K562 (cell line): ENCODE data around the gene SIM2. TPM values are rescaled to one million over a fixed set of nuclear protein-coding genes. Genes with fewer than 3 reads are reported as not detected.

Experiments used
- ATAC-seq: fragments of 200-7000 bp; cut with Tn5 transposase; 3 replicates; pipeline ENCODE4 v1.9.1; 2020; ENCODE audit warnings: moderate library complexity
- BruUV-seq: library from RNA; stranded (reverse); fragments of 400-500 nt; replicated peaks from 2 replicates; lab custom pipeline; 2021; lab: Mats Ljungman, UMichigan
- CTCF ChIA-PET: fragments of 300-600 bp; formaldehyde crosslinking; extraction: SDS; loops from one replicate; lab custom pipeline; 2021; ENCODE audit warnings: low intra/inter-chr PET ratio; lab: Yijun Ruan, JAX
- POLR2A ChIA-PET: fragments of 300-600, 350-650 bp; sonication (Branson Sonifier 250); formaldehyde crosslinking; extraction: SDS; loops from one replicate; lab custom pipeline; 2021; ENCODE audit warnings: antibody characterized with exemption, inconsistent platforms; lab: Yijun Ruan, JAX
- DNase-seq, 4 experiments: peaks; one replicate each; pipeline versions ENCODE4 v3.0.0 to v3.0.0-alpha.2; 2011 to 2018; ENCODE audit warnings: low spot score in 3 of 4, mixed read lengths in 3 of 4; ENCODE audit errors: extremely low read depth in 1 of 4
- FAIRE-seq: peaks from 2 replicates; lab custom pipeline; 2011; peaks lifted over from hg19 to GRCh38; lab: Jason Lieb, UNC
- H2AFZ ChIP-seq: 2 replicates; pipeline ENCODE4 v1.6.0; 2011; ENCODE audit warnings: low read depth, low read length, control low read depth, inconsistent platforms
- H3K27ac ChIP-seq: fragments of 200-600 bp; 3 replicates; pipeline ENCODE4 v1.8.0; 2011; ENCODE audit warnings: low read depth, mild to moderate bottlenecking, control low read depth, inconsistent platforms, low read length, moderate library complexity, mixed read lengths; ENCODE audit errors: extremely low read depth
- H3K27me3 ChIP-seq, 2 experiments: fragments of 300-600 bp in 1 of 2; 2 replicates in 1 of 2; 3 replicates in 1 of 2; pipeline versions ENCODE4 v1.6.0 to v1.8.0; 2011; ENCODE audit warnings: inconsistent platforms in 2 of 2, low read length in 2 of 2, mild to moderate bottlenecking in 1 of 2, mixed read lengths in 1 of 2, moderate library complexity in 1 of 2; ENCODE audit not compliant: control insufficient read depth in 2 of 2, insufficient read depth in 2 of 2
- H3K36me3 ChIP-seq: fragments of 300-600 bp; 3 replicates; pipeline ENCODE4 v1.8.0; 2011; ENCODE audit warnings: mild to moderate bottlenecking, low read length, inconsistent platforms; ENCODE audit not compliant: control insufficient read depth, insufficient read depth
- H3K4me1 ChIP-seq, 2 experiments: fragments of 200-600 bp in 1 of 2; replicated peaks in 1 of 2; 2 replicates in 1 of 2; 3 replicates in 1 of 2; pipeline versions ENCODE4 v1.5.1 to v1.8.0; 2011; ENCODE audit warnings: inconsistent platforms in 2 of 2, low read length in 2 of 2, mild to moderate bottlenecking in 1 of 2, mixed read lengths in 1 of 2, moderate library complexity in 1 of 2; ENCODE audit not compliant: control insufficient read depth in 2 of 2, insufficient read depth in 2 of 2
- H3K4me2 ChIP-seq: 2 replicates; pipeline ENCODE4 v1.6.1; 2011; ENCODE audit warnings: low read length, control low read depth, inconsistent platforms, mixed read lengths; ENCODE audit not compliant: insufficient read depth
- H3K4me3 ChIP-seq: fragments of 200-600 bp; sonication (generic), shearing (Covaris generic); 2 replicates; pipeline ENCODE4 v1.5.1; 2016; ENCODE audit warnings: control low read depth, inconsistent platforms
- H3K79me2 ChIP-seq: fragments of 200-600 bp; 3 replicates; pipeline ENCODE4 v1.8.0; 2011; ENCODE audit warnings: low read length, inconsistent platforms; ENCODE audit not compliant: control insufficient read depth, insufficient read depth
- H3K9ac ChIP-seq, 2 experiments: 2 replicates each; pipeline versions ENCODE4 v1.6.0 to v1.6.1; 2011; ENCODE audit warnings: low read depth in 2 of 2, low read length in 2 of 2, control low read depth in 1 of 2, inconsistent platforms in 1 of 2, mild to moderate bottlenecking in 1 of 2, mixed read lengths in 1 of 2; ENCODE audit not compliant: insufficient read depth in 1 of 2
- H3K9me1 ChIP-seq: one replicate; pipeline ENCODE4 v1.6.0; 2011; ENCODE audit warnings: inconsistent platforms, mild to moderate bottlenecking, low read length, moderate library complexity; ENCODE audit not compliant: control insufficient read depth, insufficient read depth
- H3K9me3 ChIP-seq: replicated peaks from 2 replicates; pipeline ENCODE4 v1.5.1; 2011; ENCODE audit warnings: low read depth, low read length, inconsistent platforms; ENCODE audit not compliant: control insufficient read depth, insufficient read depth
- H4K20me1 ChIP-seq: replicated peaks from 2 replicates; pipeline ENCODE4 v1.6.1; 2011; ENCODE audit warnings: low read length, inconsistent platforms, mixed read lengths; ENCODE audit not compliant: control insufficient read depth, insufficient read depth
- DMBX1 ChIP-seq: fragments of 250-450 bp; sonication (Bioruptor Pico); IDR thresholded peaks from 2 replicates; pipeline ENCODE4 v1.8.0; 2022; ENCODE audit warnings: inconsistent platforms, mild to moderate bottlenecking, moderate library complexity, borderline replicate concordance
- EHMT2 ChIP-seq: fragments of 450-650 bp; IDR thresholded peaks from 2 replicates; pipeline ENCODE4 v1.6.1; 2018; ENCODE audit warnings: antibody characterized with exemption
- GABPB2 ChIP-seq: fragments of 250-450 bp; sonication (Bioruptor Pico); conservative IDR thresholded peaks from 2 replicates; pipeline ENCODE4 v1.5.1; 2021; ENCODE audit warnings: mild to moderate bottlenecking
- KLF6 ChIP-seq: fragments of 250-450 bp; sonication (Bioruptor Pico); IDR thresholded peaks from 2 replicates; pipeline ENCODE4 v1.4.0; 2020; ENCODE audit warnings: mild to moderate bottlenecking, moderate library complexity, borderline replicate concordance
- SIX5 ChIP-seq, 2 experiments: IDR thresholded peaks; 2 replicates each; pipeline ENCODE4 v1.6.1; 2011; ENCODE audit warnings: low read length in 2 of 2, borderline replicate concordance in 1 of 2, low read depth in 1 of 2, mild to moderate bottlenecking in 1 of 2, moderate library complexity in 1 of 2; ENCODE audit not compliant: insufficient read depth in 1 of 2
- TEAD1 ChIP-seq, 2 experiments: fragments of 450-650 bp in 1 of 2; sonication (generic) in 1 of 2; formaldehyde crosslinking; IDR thresholded peaks; 2 replicates each; pipeline versions ENCODE4 v1.4.0 to v1.8.0; 2020 to 2022; ENCODE audit warnings: mild to moderate bottlenecking in 2 of 2, missing genetic modification reagents in 1 of 2
- TFAM ChIP-seq: fragments of 250-450 bp; sonication (Bioruptor Pico); conservative IDR thresholded peaks from 2 replicates; pipeline ENCODE4 v1.5.0; 2021; ENCODE audit warnings: mild to moderate bottlenecking, moderate library complexity
- ZNF239 ChIP-seq: fragments of 250-450 bp; sonication (Bioruptor Pico); IDR thresholded peaks from 2 replicates; pipeline ENCODE4 v1.4.0; 2020; ENCODE audit warnings: mild to moderate bottlenecking
- ZNF384 ChIP-seq: IDR thresholded peaks from 2 replicates; pipeline ENCODE4 v1.6.1; 2012; ENCODE audit warnings: low read depth, low read length, improper control_type of control experiment
- ZNF830 ChIP-seq: fragments of 250-450 bp; sonication (Bioruptor Pico); IDR thresholded peaks from 2 replicates; pipeline ENCODE4 v1.5.0; 2021; ENCODE audit warnings: mild to moderate bottlenecking
- WGBS: fragments of 100-300 bp; shearing (Covaris generic); methylation state at CpG from one replicate; pipeline ENCODE4 v1.1.6; 2016; ENCODE audit warnings: low coverage, mixed read lengths; ENCODE audit not compliant: insufficient coverage; ENCODE audit errors: missing lambda C conversion rate; 5-methylcytosine and 5-hydroxymethylcytosine counted together
- in situ Hi-C: fragments of 300-500 bp; cut with MboI; formaldehyde crosslinking; loops from 4 replicates; pipeline ENCODE4 v1.15.0; 2018; ENCODE audit warnings: inconsistent platforms, mixed read lengths
- intact Hi-C: fragments of 100-400 bp; cut with micrococcal nuclease; formaldehyde crosslinking; loops from 2 replicates; pipeline ENCODE4 v1.14.2; 2022
- polyA plus RNA-seq, 8 experiments: library from polyadenylated mRNA; depleted of rRNA in 4 of 8; stranded (reverse) in 5 of 8; unstranded in 3 of 8; fragments of >200 nt; fragmentation: Nextera tagmentation in 2 of 8; fragmentation: Illumina TruSeq in 1 of 8; extraction: Ambion mirVana in 2 of 8; extraction: Trizol in 1 of 8; gene quantifications; 2 replicates each; pipeline versions ENCODE4 v1.2.1 to v1.2.3, GENCODE V29; 2011 to 2014; ENCODE audit warnings: inconsistent platforms in 1 of 8, missing spikeins in 1 of 8
- total RNA-seq, 7 experiments: library from RNA; depleted of rRNA in 6 of 7; stranded (reverse); fragments of >200 nt in 6 of 7; fragmentation: Illumina TruSeq in 2 of 7; extraction: Trizol in 2 of 7; gene quantifications; 2 replicates each; pipeline versions ENCODE4 v1.2.1 to v1.2.3, GENCODE V29; 2011 to 2021; ENCODE audit warnings: low replicate concordance in 1 of 7
- TF ChIP-seq, protein P1 (sequence below): sonication (generic); formaldehyde crosslinking; IDR thresholded peaks from 2 replicates; pipeline ENCODE4 v1.8.1; 2022; ENCODE audit warnings: missing genetic modification reagents
- TF ChIP-seq, protein P2 (sequence below): sonication (generic); formaldehyde crosslinking; IDR thresholded peaks from 2 replicates; pipeline ENCODE4 v1.8.0; 2023; ENCODE audit warnings: mild to moderate bottlenecking, missing genetic modification reagents
- TF ChIP-seq, protein P3 (sequence below), 3 experiments: IDR thresholded peaks in 2 of 3; conservative IDR thresholded peaks in 1 of 3; 2 replicates each; pipeline ENCODE4 v1.5.1; 2011 to 2012; ENCODE audit warnings: low read length in 3 of 3, mild to moderate bottlenecking in 3 of 3, control low read depth in 2 of 3, improper control_type of control experiment in 1 of 3, inconsistent platforms in 1 of 3, low read depth in 1 of 3, mixed read lengths in 1 of 3, moderate library complexity in 1 of 3; ENCODE audit not compliant: insufficient read depth in 2 of 3
- TF ChIP-seq, protein P4 (sequence below): fragments of 200-800 bp; sonication (Bioruptor generic); IDR thresholded peaks from 2 replicates; pipeline ENCODE4 v1.6.1; 2017; ENCODE audit warnings: missing genetic modification characterization, missing compliant biosample characterization

Gene SIM2
- total and polyA plus RNA-seq, 9 of the 15 experiments (the other 6 are each of a cell fraction or from before 2014, with no cell fraction given), result 0.07 to 0.11 (median 0.08) TPM; not detected in 6

DNA sequence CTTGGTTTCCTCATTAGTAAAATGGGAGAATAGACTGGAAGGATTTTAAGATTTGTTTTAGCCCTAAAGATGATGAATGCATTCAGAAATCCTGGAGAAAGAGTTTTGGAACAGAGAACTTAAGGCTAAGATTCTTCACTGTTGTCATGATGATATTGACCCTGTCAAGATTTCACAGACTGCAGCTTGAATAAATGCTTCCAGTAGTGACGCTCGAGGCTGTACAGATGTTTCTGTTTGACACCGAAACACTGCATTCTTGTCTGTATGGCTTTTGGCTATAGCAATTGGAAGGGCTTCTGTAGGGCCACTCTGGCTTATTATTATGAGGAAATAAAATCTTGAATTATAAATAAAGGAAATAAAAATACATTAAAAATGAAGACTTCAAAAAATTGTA is 25.7 kb downstream of the SIM2 start:
- no peak for FAIRE-seq
- in situ Hi-C loops, result no loop called here
- Histone ChIP-seq H3K27ac (no peak overlapping the region), H3K9me3 (no peaks in the 10 kb centered on the region), H3K9me1 (no peaks in the 10 kb centered on the region), H3K36me3 (no peaks in the 10 kb centered on the region), H3K4me3 (no peak overlapping the region), H3K27me3 (peaks cover 60 to 74% of the 10 kb centered on the region in 2 experiments), H3K9ac (no peak overlapping the region), H3K79me2 (no peaks in the 10 kb centered on the region), H3K4me2 (no peak overlapping the region), H2AFZ (no peak overlapping the region), H4K20me1 (0 out of 2 replicates have a peak, but pooled peaks cover 3% of the 10 kb centered on the region), H3K4me1 (peaks cover 0 to 4% of the 10 kb centered on the region in 2 experiments; a peak in 2 of 5 replicates)
- no peak for DNase-seq
- ATAC-seq, result no peak
- CTCF ChIA-PET, result no interaction called here
- intact Hi-C loops, result no loop called here
- POLR2A ChIA-PET, result interaction anchor here (1.0 kb wide), 1 partner anchor 9 kb away, joined by 3 read pairs; no protein-coding TSS in a partner anchor
- WGBS, result 0% methylated on average over 3 of the region's 3 CpGs
- no TSS peak for BruUV-seq
- TF ChIP-seq SIX5 (IDR thresholded peaks at IDR 0.05; ENCODE audit: borderline replicate concordance in 1 of 2, insufficient read depth in 1 of 2, low read depth in 1 of 2, low read length in 2 of 2) (no peak), ZNF239 (no peak), DMBX1 (CRISPR knock-in tag) (no peak), TFAM (CRISPR knock-in tag) (no peak), EHMT2 (no peak), ZNF830 (CRISPR knock-in tag) (no peak), GABPB2 (CRISPR knock-in tag) (no peak), ZNF384 (no peak), TEAD1 (CRISPR knock-in tag; IDR thresholded peaks at IDR 0.05) (no peak), KLF6 (CRISPR knock-in tag) (no peak)
- TF ChIP-seq, protein P1, sequence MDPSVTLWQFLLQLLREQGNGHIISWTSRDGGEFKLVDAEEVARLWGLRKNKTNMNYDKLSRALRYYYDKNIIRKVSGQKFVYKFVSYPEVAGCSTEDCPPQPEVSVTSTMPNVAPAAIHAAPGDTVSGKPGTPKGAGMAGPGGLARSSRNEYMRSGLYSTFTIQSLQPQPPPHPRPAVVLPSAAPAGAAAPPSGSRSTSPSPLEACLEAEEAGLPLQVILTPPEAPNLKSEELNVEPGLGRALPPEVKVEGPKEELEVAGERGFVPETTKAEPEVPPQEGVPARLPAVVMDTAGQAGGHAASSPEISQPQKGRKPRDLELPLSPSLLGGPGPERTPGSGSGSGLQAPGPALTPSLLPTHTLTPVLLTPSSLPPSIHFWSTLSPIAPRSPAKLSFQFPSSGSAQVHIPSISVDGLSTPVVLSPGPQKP (CRISPR knock-in tag), result no peak
- TF ChIP-seq, protein P2, sequence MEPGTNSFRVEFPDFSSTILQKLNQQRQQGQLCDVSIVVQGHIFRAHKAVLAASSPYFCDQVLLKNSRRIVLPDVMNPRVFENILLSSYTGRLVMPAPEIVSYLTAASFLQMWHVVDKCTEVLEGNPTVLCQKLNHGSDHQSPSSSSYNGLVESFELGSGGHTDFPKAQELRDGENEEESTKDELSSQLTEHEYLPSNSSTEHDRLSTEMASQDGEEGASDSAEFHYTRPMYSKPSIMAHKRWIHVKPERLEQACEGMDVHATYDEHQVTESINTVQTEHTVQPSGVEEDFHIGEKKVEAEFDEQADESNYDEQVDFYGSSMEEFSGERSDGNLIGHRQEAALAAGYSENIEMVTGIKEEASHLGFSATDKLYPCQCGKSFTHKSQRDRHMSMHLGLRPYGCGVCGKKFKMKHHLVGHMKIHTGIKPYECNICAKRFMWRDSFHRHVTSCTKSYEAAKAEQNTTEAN (CRISPR knock-in tag), result no peak
- TF ChIP-seq, protein P3, sequence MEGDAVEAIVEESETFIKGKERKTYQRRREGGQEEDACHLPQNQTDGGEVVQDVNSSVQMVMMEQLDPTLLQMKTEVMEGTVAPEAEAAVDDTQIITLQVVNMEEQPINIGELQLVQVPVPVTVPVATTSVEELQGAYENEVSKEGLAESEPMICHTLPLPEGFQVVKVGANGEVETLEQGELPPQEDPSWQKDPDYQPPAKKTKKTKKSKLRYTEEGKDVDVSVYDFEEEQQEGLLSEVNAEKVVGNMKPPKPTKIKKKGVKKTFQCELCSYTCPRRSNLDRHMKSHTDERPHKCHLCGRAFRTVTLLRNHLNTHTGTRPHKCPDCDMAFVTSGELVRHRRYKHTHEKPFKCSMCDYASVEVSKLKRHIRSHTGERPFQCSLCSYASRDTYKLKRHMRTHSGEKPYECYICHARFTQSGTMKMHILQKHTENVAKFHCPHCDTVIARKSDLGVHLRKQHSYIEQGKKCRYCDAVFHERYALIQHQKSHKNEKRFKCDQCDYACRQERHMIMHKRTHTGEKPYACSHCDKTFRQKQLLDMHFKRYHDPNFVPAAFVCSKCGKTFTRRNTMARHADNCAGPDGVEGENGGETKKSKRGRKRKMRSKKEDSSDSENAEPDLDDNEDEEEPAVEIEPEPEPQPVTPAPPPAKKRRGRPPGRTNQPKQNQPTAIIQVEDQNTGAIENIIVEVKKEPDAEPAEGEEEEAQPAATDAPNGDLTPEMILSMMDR (IDR thresholded peaks at IDR 0.05 in 2 of 3, conservative IDR thresholded peaks at IDR 0.05 in 1 of 3; ENCODE audit: insufficient read depth in 2 of 3, low read depth in 1 of 3, low read length in 3 of 3), result no peak
- TF ChIP-seq, protein P4, sequence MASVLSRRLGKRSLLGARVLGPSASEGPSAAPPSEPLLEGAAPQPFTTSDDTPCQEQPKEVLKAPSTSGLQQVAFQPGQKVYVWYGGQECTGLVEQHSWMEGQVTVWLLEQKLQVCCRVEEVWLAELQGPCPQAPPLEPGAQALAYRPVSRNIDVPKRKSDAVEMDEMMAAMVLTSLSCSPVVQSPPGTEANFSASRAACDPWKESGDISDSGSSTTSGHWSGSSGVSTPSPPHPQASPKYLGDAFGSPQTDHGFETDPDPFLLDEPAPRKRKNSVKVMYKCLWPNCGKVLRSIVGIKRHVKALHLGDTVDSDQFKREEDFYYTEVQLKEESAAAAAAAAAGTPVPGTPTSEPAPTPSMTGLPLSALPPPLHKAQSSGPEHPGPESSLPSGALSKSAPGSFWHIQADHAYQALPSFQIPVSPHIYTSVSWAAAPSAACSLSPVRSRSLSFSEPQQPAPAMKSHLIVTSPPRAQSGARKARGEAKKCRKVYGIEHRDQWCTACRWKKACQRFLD, result no peak
